Nephron progenitor cell (in vitro differentiated cells): ENCODE measurements around the gene MZF1.

Experiments
- DNase-seq: peaks from one replicate; pipeline ENCODE4 v3.0.0; 2021
- H3K27ac Mint-ChIP-seq: 2 replicates; pipeline ENCODE4 v1.8.0; 2021; ENCODE audit warnings: mild to moderate bottlenecking, moderate library complexity, mixed read lengths
- H3K27me3 Mint-ChIP-seq: 2 replicates; pipeline ENCODE4 v1.8.0; 2021; ENCODE audit warnings: mild to moderate bottlenecking, low read depth, mixed read lengths; ENCODE audit not compliant: poor library complexity
- H3K36me3 Mint-ChIP-seq: 2 replicates; pipeline ENCODE4 v1.8.0; 2021; ENCODE audit warnings: low read depth, mixed read lengths
- H3K4me1 Mint-ChIP-seq: 2 replicates; pipeline ENCODE4 v1.8.0; 2021; ENCODE audit warnings: mixed read lengths
- H3K4me3 Mint-ChIP-seq: 2 replicates; pipeline ENCODE4 v1.8.0; 2021; ENCODE audit warnings: mild to moderate bottlenecking, moderate library complexity, mixed read lengths
- H3K9me3 Mint-ChIP-seq: 2 replicates; pipeline ENCODE4 v1.8.0; 2021; ENCODE audit warnings: mild to moderate bottlenecking, moderate library complexity, mixed read lengths
- CTCF ChIP-seq: fragments of 200-600 bp; sonication (generic); IDR thresholded peaks from 2 replicates; pipeline ENCODE4 v1.5.0; 2021; ENCODE audit warnings: antibody characterized with exemption

MZF1 gene

GRCh38 chr19:58569943-58570670, 3.0 kb downstream of the MZF1 start:
- peaks cover 14% of the 10 kb centered on the region for H3K36me3 Mint-ChIP-seq

GRCh38 chr19:58569191-58569942, 3.8 kb downstream of the MZF1 start:
- Mint-ChIP-seq H3K4me3 (no peak overlapping the region), H3K36me3 (peaks cover 19% of the 10 kb centered on the region), H3K9me3 (no peaks in the 10 kb centered on the region), H3K4me1 (peaks cover 24% of the 10 kb centered on the region), H3K27me3 (peaks cover 5% of the 10 kb centered on the region), H3K27ac (no peak overlapping the region)
- no peak for TF ChIP-seq CTCF
- no peak for DNase-seq

More at GRCh38 chr19:58569943-58570670, 3.0 kb downstream of the MZF1 start:
- Mint-ChIP-seq H3K4me1 (peaks cover 26% of the 10 kb centered on the region), H3K27ac (no peak overlapping the region), H3K9me3 (no peaks in the 10 kb centered on the region), H3K4me3 (no peak overlapping the region), H3K27me3 (peaks cover 5% of the 10 kb centered on the region)
- TF ChIP-seq CTCF = no peak
- no peak for DNase-seq

- no peak overlapping the region for H3K4me3 Mint-ChIP-seq
- peak overlapping the region; percentile 17 for H3K27ac Mint-ChIP-seq
- peaks cover 25% of the 10 kb centered on the region for H3K4me1 Mint-ChIP-seq
- H3K27me3 Mint-ChIP-seq = peaks cover 7% of the 10 kb centered on the region
- no peaks in the 10 kb centered on the region for H3K9me3 Mint-ChIP-seq
- no peak for DNase-seq
- peaks cover 27% of the 10 kb centered on the region for H3K36me3 Mint-ChIP-seq
- no peak for TF ChIP-seq CTCF
Observed at GRCh38 chr19:58568453-58569130, 4.5 kb downstream of the MZF1 start.

- no peak for TF ChIP-seq CTCF
- H3K4me1 Mint-ChIP-seq = peaks cover 18% of the 10 kb centered on the region
- H3K4me3 Mint-ChIP-seq = no peak overlapping the region
- H3K27ac Mint-ChIP-seq = no peak overlapping the region
- H3K9me3 Mint-ChIP-seq = no peaks in the 10 kb centered on the region
- DNase-seq = no peak
- H3K27me3 Mint-ChIP-seq = peaks cover 2% of the 10 kb centered on the region
- peaks cover 27% of the 10 kb centered on the region for H3K36me3 Mint-ChIP-seq
Observed at GRCh38 chr19:58566989-58567388, 6.1 kb downstream of the MZF1 start.

- H3K4me1 Mint-ChIP-seq = peaks cover 35% of the 10 kb centered on the region
- H3K36me3 Mint-ChIP-seq = peaks cover 22% of the 10 kb centered on the region
- peak overlapping the region; percentile 98 for H3K27ac Mint-ChIP-seq
- no peak for TF ChIP-seq CTCF
- H3K9me3 Mint-ChIP-seq = no peaks in the 10 kb centered on the region
- H3K27me3 Mint-ChIP-seq = peaks cover 2% of the 10 kb centered on the region
- no peak for DNase-seq
- H3K4me3 Mint-ChIP-seq = no peak overlapping the region
Observed at GRCh38 chr19:58563823-58564222, 9.3 kb downstream of the MZF1 start.
